Neutrophil (primary cell): ENCODE measurements around the gene WNT16.

Experiments
- H3K27ac ChIP-seq: fragments of 200-600 bp; sonication (generic); 2 replicates; pipeline ENCODE4 v1.5.1; 2016; ENCODE audit warnings: mild to moderate bottlenecking, moderate library complexity
- H3K27me3 ChIP-seq: fragments of 200-600 bp; sonication (generic); 2 replicates; pipeline ENCODE4 v1.6.0; 2016; ENCODE audit warnings: mild to moderate bottlenecking
- H3K36me3 ChIP-seq: fragments of 200-600 bp; sonication (generic); 2 replicates; pipeline ENCODE4 v1.5.1; 2017
- H3K4me1 ChIP-seq, 2 experiments: fragments of 200-600 bp in 1 of 2; sonication (generic) in 1 of 2; 1 replicate in 1 of 2; 2 replicates in 1 of 2; pipeline versions ENCODE4 v1.5.1 to v1.6.1; 2013 to 2016; ENCODE audit warnings: low read depth in 1 of 2, low read length in 1 of 2, mild to moderate bottlenecking in 1 of 2, moderate library complexity in 1 of 2; ENCODE audit not compliant: control insufficient read depth in 1 of 2, insufficient read depth in 1 of 2
- H3K4me3 ChIP-seq, 2 experiments: fragments of 200-600 bp in 1 of 2; sonication (generic) in 1 of 2; 1 replicate in 1 of 2; 2 replicates in 1 of 2; pipeline ENCODE4 v1.5.1; 2013 to 2016; ENCODE audit warnings: low read depth in 1 of 2, low read length in 1 of 2, mild to moderate bottlenecking in 1 of 2, moderate library complexity in 1 of 2
- H3K9me3 ChIP-seq: fragments of 200-600 bp; sonication (generic); 2 replicates; pipeline ENCODE4 v1.5.1; 2016
- CTCF ChIP-seq: fragments of 200-600 bp; sonication (generic); IDR thresholded peaks from 2 replicates; pipeline ENCODE4 v1.5.1; 2016; ENCODE audit warnings: antibody characterized with exemption

The WNT16 gene

GRCh38 chr7:121341933-121342332 lies 13.1 kb downstream of the WNT16 start:
- no peak for TF ChIP-seq CTCF
- Histone ChIP-seq H3K27ac (no peak overlapping the region), H3K27me3 (peaks cover 3% of the 10 kb centered on the region), H3K36me3 (no peaks in the 10 kb centered on the region), H3K4me1 (no peaks in the 10 kb centered on the region), H3K9me3 (no peaks in the 10 kb centered on the region), H3K4me3 (no peak overlapping the region)

GRCh38 chr7:121342631-121343030 lies 13.8 kb downstream of the WNT16 start:
- Histone ChIP-seq H3K27me3 (no peaks in the 10 kb centered on the region), H3K27ac (no peak overlapping the region), H3K9me3 (no peaks in the 10 kb centered on the region), H3K36me3 (no peaks in the 10 kb centered on the region), H3K4me3 (no peak overlapping the region), H3K4me1 (no peaks in the 10 kb centered on the region)
- TF ChIP-seq CTCF = no peak

GRCh38 chr7:121343302-121343701 lies 14.5 kb downstream of the WNT16 start:
- Histone ChIP-seq H3K9me3 (no peaks in the 10 kb centered on the region), H3K27ac (no peak overlapping the region), H3K4me1 (no peaks in the 10 kb centered on the region), H3K27me3 (no peaks in the 10 kb centered on the region), H3K36me3 (no peaks in the 10 kb centered on the region), H3K4me3 (no peak overlapping the region)
- TF ChIP-seq CTCF = no peak

- no peak overlapping the region for H3K4me3 ChIP-seq
- H3K27me3 ChIP-seq = no peaks in the 10 kb centered on the region
- TF ChIP-seq CTCF = no peak
- no peaks in the 10 kb centered on the region for H3K4me1 ChIP-seq
- H3K27ac ChIP-seq = no peak overlapping the region
- H3K9me3 ChIP-seq = no peaks in the 10 kb centered on the region
- H3K36me3 ChIP-seq = no peaks in the 10 kb centered on the region
Measured at GRCh38 chr7:121344093-121344492, 15.3 kb downstream of the WNT16 start.

GRCh38 chr7:121344497-121344896 lies 15.7 kb downstream of the WNT16 start:
- H3K4me3 ChIP-seq = no peak overlapping the region
- no peak for TF ChIP-seq CTCF
- no peaks in the 10 kb centered on the region for H3K9me3 ChIP-seq
- H3K27ac ChIP-seq = no peak overlapping the region
- no peaks in the 10 kb centered on the region for H3K36me3 ChIP-seq
- H3K27me3 ChIP-seq = no peaks in the 10 kb centered on the region
- no peaks in the 10 kb centered on the region for H3K4me1 ChIP-seq

GRCh38 chr7:121351682-121352081 lies 22.9 kb downstream of the WNT16 start:
- Histone ChIP-seq H3K27ac (no peak overlapping the region), H3K4me3 (no peak overlapping the region), H3K27me3 (no peaks in the 10 kb centered on the region), H3K36me3 (no peaks in the 10 kb centered on the region), H3K9me3 (no peaks in the 10 kb centered on the region), H3K4me1 (no peaks in the 10 kb centered on the region)
- TF ChIP-seq CTCF = no peak
